Natural killer cell (primary cell): Measurements from ENCODE around the gene ADAMTS18. TPM values are rescaled to one million over a fixed set of nuclear protein-coding genes. Genes with fewer than 3 reads are reported as not detected.

Experiments used
- ATAC-seq, 3 donors: fragments of 150-1000 bp in 2 of 3; fragments of 200-7000 bp in 1 of 3; cut with Tn5 transposase; 1 replicate in 1 of 3; 2 replicates in 2 of 3; pipeline ENCODE4 v1.10.0; 2021; ENCODE audit warnings: mild to moderate bottlenecking in 2 of 3, moderate library complexity in 2 of 3
- DNase-seq, 2 donors: peaks; one replicate each; pipeline versions ENCODE4 v3.0.0 to v3.0.0-alpha.2; 2013 to 2021; ENCODE audit warnings: mixed read lengths in 1 of 2
- H3K27ac ChIP-seq: one replicate; pipeline ENCODE4 v1.5.1; 2013; ENCODE audit warnings: mild to moderate bottlenecking, low read length
- H3K27me3 ChIP-seq: one replicate; pipeline ENCODE4 v1.6.1; 2013; ENCODE audit warnings: low read length; ENCODE audit not compliant: control insufficient read depth, insufficient read depth
- H3K36me3 ChIP-seq: one replicate; pipeline ENCODE4 v1.6.1; 2013; ENCODE audit warnings: low read length; ENCODE audit not compliant: control insufficient read depth, insufficient read depth
- H3K4me1 ChIP-seq: one replicate; pipeline ENCODE4 v1.6.1; 2013; ENCODE audit warnings: low read length; ENCODE audit not compliant: control insufficient read depth, insufficient read depth
- H3K4me3 ChIP-seq: one replicate; pipeline ENCODE4 v1.5.1; 2013; ENCODE audit warnings: low read length
- H3K9me3 ChIP-seq: one replicate; pipeline ENCODE4 v1.6.1; 2013; ENCODE audit warnings: low read length; ENCODE audit not compliant: control insufficient read depth, insufficient read depth
- H3K27ac Mint-ChIP-seq, 2 donors: one replicate each; pipeline ENCODE4 v1.8.0; 2022; ENCODE audit warnings: mild to moderate bottlenecking in 2 of 2, mixed read lengths in 2 of 2, moderate library complexity in 1 of 2
- H3K27me3 Mint-ChIP-seq, 2 donors: one replicate each; pipeline ENCODE4 v1.8.0; 2022; ENCODE audit warnings: low read depth in 2 of 2, mixed read lengths in 2 of 2
- H3K36me3 Mint-ChIP-seq: one replicate; pipeline ENCODE4 v1.8.0; 2022; ENCODE audit warnings: mixed read lengths
- H3K4me1 Mint-ChIP-seq, 2 donors: one replicate each; pipeline ENCODE4 v1.8.0; 2022; ENCODE audit warnings: mixed read lengths in 2 of 2
- H3K4me3 Mint-ChIP-seq: one replicate; pipeline ENCODE4 v1.8.0; 2022; ENCODE audit warnings: mild to moderate bottlenecking, moderate library complexity, mixed read lengths
- H3K9me3 Mint-ChIP-seq, 2 donors: one replicate each; pipeline ENCODE4 v1.8.0; 2022; ENCODE audit warnings: mixed read lengths in 2 of 2
- CTCF ChIP-seq: fragments of 200-600 bp; IDR thresholded peaks from one replicate; pipeline ENCODE4 v1.8.0; 2022; ENCODE audit warnings: antibody characterized with exemption
- WGBS: methylation state at CpG from one replicate; pipeline ENCODE4 v1.1.7; 2013; ENCODE audit warnings: missing lambda C conversion rate; ENCODE audit not compliant: insufficient coverage; 5-methylcytosine and 5-hydroxymethylcytosine counted together
- intact Hi-C: fragments of 100-400 bp; cut with micrococcal nuclease; formaldehyde crosslinking; loops from one replicate; pipeline ENCODE4 v1.14.2; 2022
- total RNA-seq, 4 donors: library from RNA; stranded (reverse); fragments of 120-200 nt in 1 of 4; gene quantifications; one replicate each; pipeline versions ENCODE4 v1.2.3 to v1.2.4, GENCODE V29; 2013 to 2022

The ADAMTS18 gene
- total RNA-seq, 3 donors from 2014 or later (not counting 1 experiment from before 2014, with no cell fraction given), result not detected

- ATAC-seq (no peak), DNase-seq (no peak)
- H3K27ac Mint-ChIP-seq, result no peak overlapping the region
- no peak for TF ChIP-seq CTCF
- 77% methylated on average over 6 of the region's 9 CpGs for WGBS
- Histone ChIP-seq H3K4me3 (no peak overlapping the region), H3K27ac (no peak overlapping the region), H3K9me3 (no peaks in the 10 kb centered on the region), H3K4me1 (no peaks in the 10 kb centered on the region), H3K27me3 (no peaks in the 10 kb centered on the region), H3K36me3 (no peaks in the 10 kb centered on the region)
- H3K36me3 Mint-ChIP-seq, result no peaks in the 10 kb centered on the region
- no peaks in the 10 kb centered on the region for H3K9me3 Mint-ChIP-seq
- no peaks in the 10 kb centered on the region for H3K27me3 Mint-ChIP-seq
- intact Hi-C loops, result no loop called here
- H3K4me3 Mint-ChIP-seq, result no peak overlapping the region
- H3K4me1 Mint-ChIP-seq, result no peaks in the 10 kb centered on the region
Observed at GRCh38 chr16:77331802-77332586, 102.8 kb downstream of the ADAMTS18 start.

- Histone ChIP-seq H3K36me3 (no peaks in the 10 kb centered on the region), H3K27ac (no peak overlapping the region), H3K27me3 (no peaks in the 10 kb centered on the region), H3K9me3 (no peaks in the 10 kb centered on the region), H3K4me3 (no peak overlapping the region), H3K4me1 (no peaks in the 10 kb centered on the region)
- no peak for DNase-seq
- H3K27ac Mint-ChIP-seq, result no peak overlapping the region
- no peaks in the 10 kb centered on the region for H3K27me3 Mint-ChIP-seq
- H3K9me3 Mint-ChIP-seq, result no peaks in the 10 kb centered on the region
- no peak overlapping the region for H3K4me3 Mint-ChIP-seq
- intact Hi-C loops, result no loop called here
- no peak for ATAC-seq
- TF ChIP-seq CTCF, result no peak
- H3K36me3 Mint-ChIP-seq, result no peaks in the 10 kb centered on the region
- no peaks in the 10 kb centered on the region for H3K4me1 Mint-ChIP-seq
Observed at GRCh38 chr16:77331043-77331442, 103.8 kb downstream of the ADAMTS18 start.

GRCh38 chr16:77330332-77331042, 104.3 kb downstream of the ADAMTS18 start:
- H3K27ac Mint-ChIP-seq, result no peak overlapping the region
- H3K27ac ChIP-seq, result no peak overlapping the region
- no peaks in the 10 kb centered on the region for H3K36me3 Mint-ChIP-seq
- H3K9me3 ChIP-seq, result no peaks in the 10 kb centered on the region
- no peak for TF ChIP-seq CTCF
- ATAC-seq (no peak), DNase-seq (no peak)
- no peaks in the 10 kb centered on the region for H3K4me1 ChIP-seq
- intact Hi-C loops, result no loop called here
- WGBS, result 43% methylated on average over 5 of the region's 5 CpGs
- no peaks in the 10 kb centered on the region for H3K9me3 Mint-ChIP-seq
- H3K27me3 Mint-ChIP-seq, result no peaks in the 10 kb centered on the region
- no peaks in the 10 kb centered on the region for H3K27me3 ChIP-seq
- no peak overlapping the region for H3K4me3 ChIP-seq
- H3K4me1 Mint-ChIP-seq, result no peaks in the 10 kb centered on the region
- no peak overlapping the region for H3K4me3 Mint-ChIP-seq
- H3K36me3 ChIP-seq, result no peaks in the 10 kb centered on the region
